Adrenal gland (tissue), 5 donors: ENCODE data around the gene SURF2.

Experiments used
- CTCF ChIP-seq, 6 experiments: fragments of 450-650 bp in 4 of 6; fragments of 200-600 bp in 2 of 6; sonication (generic) in 1 of 6; IDR thresholded peaks; 1 replicate in 5 of 6; 2 replicates in 1 of 6; pipeline versions ENCODE4 v1.5.1 to v1.8.0; 2016 to 2021; ENCODE audit warnings: antibody characterized with exemption in 6 of 6, mild to moderate bottlenecking in 2 of 6, moderate library complexity in 1 of 6
- POLR2A ChIP-seq, 2 donors: fragments of 450-650 bp; IDR thresholded peaks; one replicate each; pipeline ENCODE4 v1.6.1; 2017; ENCODE audit warnings: antibody characterized with exemption in 2 of 2, mild to moderate bottlenecking in 2 of 2, moderate library complexity in 1 of 2
- donor health status: DM: no; HTN: no; CAD: no.

- no peak for TF ChIP-seq CTCF (IDR thresholded peaks at IDR 0.05)
- no peak for TF ChIP-seq POLR2A (IDR thresholded peaks at IDR 0.05)
Measured at GRCh38 chr9:133342570-133342969, 13.8 kb upstream of the SURF2 start.
